Duodenal mucosa (tissue), 2 donors: ENCODE data around the gene LTBP1.

Experiments
- H3K27ac ChIP-seq: one replicate; pipeline ENCODE4 v1.7.0; 2013; ENCODE audit warnings: low read depth, low read length
- H3K27me3 ChIP-seq, 2 donors: one replicate each; pipeline ENCODE4 v1.7.0; 2013; ENCODE audit warnings: low read length in 2 of 2, control low read depth in 1 of 2; ENCODE audit not compliant: insufficient read depth in 2 of 2, control insufficient read depth in 1 of 2
- H3K36me3 ChIP-seq, 2 donors: one replicate each; pipeline ENCODE4 v1.7.0; 2013; ENCODE audit warnings: low read length in 2 of 2, control low read depth in 1 of 2; ENCODE audit not compliant: insufficient read depth in 2 of 2, control insufficient read depth in 1 of 2
- H3K4me1 ChIP-seq, 2 donors: one replicate each; pipeline ENCODE4 v1.7.0; 2013; ENCODE audit warnings: low read length in 2 of 2, control low read depth in 1 of 2; ENCODE audit not compliant: insufficient read depth in 2 of 2, control insufficient read depth in 1 of 2
- H3K4me3 ChIP-seq, 2 donors: one replicate each; pipeline ENCODE4 v1.7.0; 2013; ENCODE audit warnings: low read length in 2 of 2, low read depth in 1 of 2
- H3K9ac ChIP-seq, 2 donors: one replicate each; pipeline ENCODE4 v1.7.0; 2013; ENCODE audit warnings: low read length in 2 of 2, low read depth in 1 of 2
- H3K9me3 ChIP-seq, 2 donors: one replicate each; pipeline ENCODE4 v1.7.0; 2013; ENCODE audit warnings: low read length in 2 of 2, control low read depth in 1 of 2; ENCODE audit not compliant: control insufficient read depth in 1 of 2

LTBP1 gene

GRCh38 chr2:33019796-33020195 lies 73.0 kb downstream of the LTBP1 start:
- Histone ChIP-seq H3K27ac (no peak overlapping the region), H3K27me3 (no peaks in the 10 kb centered on the region), H3K4me1 (peaks cover 25% of the 10 kb centered on the region in 2 donors), H3K9me3 (no peaks in the 10 kb centered on the region), H3K9ac (no peak overlapping the region), H3K4me3 (no peak overlapping the region), H3K36me3 (no peaks in the 10 kb centered on the region)

GRCh38 chr2:33020883-33021282 lies 74.1 kb downstream of the LTBP1 start:
- Histone ChIP-seq H3K4me1 (peaks cover 16 to 17% of the 10 kb centered on the region in 2 donors), H3K4me3 (no peak overlapping the region), H3K9ac (no peak overlapping the region), H3K27me3 (no peaks in the 10 kb centered on the region), H3K27ac (no peak overlapping the region), H3K36me3 (no peaks in the 10 kb centered on the region), H3K9me3 (no peaks in the 10 kb centered on the region)

DNA sequence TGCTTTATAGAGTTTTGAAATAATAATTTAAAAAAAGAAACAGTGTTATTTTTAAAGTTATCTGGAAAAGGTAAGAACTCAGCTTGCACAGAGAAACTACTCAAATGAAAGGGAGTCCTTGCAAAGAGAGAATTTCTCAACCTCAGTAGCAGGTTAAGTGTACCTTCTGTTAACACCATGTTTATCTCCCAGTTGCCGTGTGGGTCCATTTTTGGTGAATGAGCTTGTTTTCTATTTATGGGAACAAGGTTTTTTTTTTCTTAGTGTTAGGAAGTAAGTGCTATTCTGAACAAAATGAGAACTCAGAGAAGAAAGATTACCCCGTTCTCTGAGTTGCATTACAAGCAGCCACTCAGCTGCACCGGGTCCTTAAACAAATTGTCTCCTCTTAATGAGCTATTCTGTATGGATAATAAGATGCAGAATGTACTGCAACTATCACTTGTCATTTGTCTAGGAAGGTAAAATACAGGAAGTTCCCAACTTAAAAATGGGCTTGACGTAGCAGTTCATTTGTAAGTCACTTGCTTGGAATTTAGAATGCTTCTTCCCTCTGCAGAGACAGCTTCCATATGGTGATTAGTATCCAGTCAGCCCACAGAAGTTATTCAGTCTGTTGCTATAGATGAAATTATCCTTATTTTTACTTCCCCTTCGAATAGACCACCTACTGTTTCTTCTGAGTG lies 74.9 kb downstream of the LTBP1 start:
- peaks cover 10 to 12% of the 10 kb centered on the region in 2 donors for H3K4me1 ChIP-seq
- H3K9me3 ChIP-seq: no peaks in the 10 kb centered on the region
- H3K4me3 ChIP-seq: no peak overlapping the region
- no peak overlapping the region for H3K27ac ChIP-seq
- no peaks in the 10 kb centered on the region for H3K27me3 ChIP-seq
- H3K36me3 ChIP-seq: no peaks in the 10 kb centered on the region
- no peak overlapping the region for H3K9ac ChIP-seq

GRCh38 chr2:33022395-33022985 lies 75.7 kb downstream of the LTBP1 start:
- peaks cover 10 to 12% of the 10 kb centered on the region in 2 donors for H3K4me1 ChIP-seq
- no peaks in the 10 kb centered on the region for H3K27me3 ChIP-seq
- no peak overlapping the region for H3K27ac ChIP-seq
- H3K9me3 ChIP-seq: no peaks in the 10 kb centered on the region
- H3K4me3 ChIP-seq: no peak overlapping the region
- H3K9ac ChIP-seq: no peak overlapping the region
- H3K36me3 ChIP-seq: no peaks in the 10 kb centered on the region

DNA sequence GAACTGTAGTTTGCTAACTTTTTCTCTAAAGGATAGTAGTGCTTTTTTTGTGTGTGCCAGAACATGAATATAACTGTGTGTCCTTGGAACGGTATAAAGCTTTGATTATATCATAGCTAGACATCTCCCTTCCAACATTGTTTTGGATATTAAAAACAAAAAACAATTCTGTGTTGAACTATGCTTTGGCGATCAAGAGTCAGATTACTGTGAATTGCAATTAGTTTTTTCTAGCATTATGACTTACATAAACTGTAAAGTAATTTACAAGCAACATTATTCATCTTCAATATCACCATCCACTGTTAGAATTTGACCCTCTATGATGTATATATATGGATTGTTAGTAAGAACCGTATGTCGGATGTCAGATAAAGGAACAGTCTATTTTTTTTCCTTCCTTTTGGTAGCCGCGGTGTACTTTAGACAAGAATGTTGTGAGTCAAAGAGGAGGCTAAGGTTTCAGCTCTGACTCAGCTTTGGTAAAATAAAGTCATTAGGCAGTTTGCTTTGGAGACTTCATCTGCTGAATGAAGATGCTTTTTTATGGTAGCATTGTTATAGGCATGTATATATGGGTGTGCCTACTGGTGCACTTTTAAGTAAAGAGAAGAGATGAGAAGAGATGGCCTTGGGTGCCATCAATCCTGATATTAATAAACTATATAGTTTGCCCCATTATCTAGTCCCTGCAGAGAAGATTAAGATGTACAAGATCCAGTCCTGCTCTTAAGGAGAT lies 76.4 kb downstream of the LTBP1 start:
- Histone ChIP-seq H3K4me1 (peaks cover 10 to 12% of the 10 kb centered on the region in 2 donors), H3K27me3 (no peaks in the 10 kb centered on the region), H3K9ac (no peak overlapping the region), H3K4me3 (no peak overlapping the region), H3K27ac (no peak overlapping the region), H3K36me3 (no peaks in the 10 kb centered on the region), H3K9me3 (no peaks in the 10 kb centered on the region)

DNA sequence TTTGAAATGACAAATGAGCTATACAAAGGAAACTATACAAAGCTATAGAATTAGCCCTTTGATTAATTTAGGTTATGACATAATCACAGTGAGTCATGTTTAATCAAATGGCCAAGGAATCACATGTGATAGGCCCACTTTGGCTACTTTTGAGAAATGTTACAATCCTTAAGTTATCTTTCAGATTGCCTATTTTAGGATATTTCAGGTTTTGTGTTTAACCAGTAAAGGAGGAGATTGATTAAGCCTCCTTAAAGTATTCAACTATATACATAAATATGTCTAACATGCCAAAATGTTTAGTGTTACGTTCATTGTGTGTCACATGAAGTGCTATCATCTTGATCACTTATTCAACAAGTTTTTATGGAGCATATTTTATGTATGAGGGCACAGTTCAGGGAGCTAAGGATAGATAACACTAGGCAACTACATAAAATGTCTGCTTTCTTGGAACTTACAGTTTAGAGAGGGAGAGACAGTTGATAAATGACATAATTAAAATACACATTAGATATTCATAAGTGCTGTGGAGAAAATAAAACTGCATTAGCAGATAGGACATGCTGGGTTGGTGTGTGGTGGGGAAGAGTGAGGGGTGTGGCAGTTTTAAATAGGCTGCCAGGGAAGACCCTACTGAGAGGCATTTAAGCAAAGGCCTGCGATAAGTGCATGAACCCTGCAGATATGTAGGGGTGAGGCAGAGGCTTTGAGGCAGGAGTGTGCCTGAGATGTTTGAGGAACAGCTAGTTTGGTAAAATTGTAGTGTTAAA lies 77.2 kb downstream of the LTBP1 start:
- no peak overlapping the region for H3K4me3 ChIP-seq
- H3K27me3 ChIP-seq: no peaks in the 10 kb centered on the region
- H3K27ac ChIP-seq: no peak overlapping the region
- peaks cover 10 to 12% of the 10 kb centered on the region in 2 donors for H3K4me1 ChIP-seq
- H3K9me3 ChIP-seq: no peaks in the 10 kb centered on the region
- no peak overlapping the region for H3K9ac ChIP-seq
- H3K36me3 ChIP-seq: no peaks in the 10 kb centered on the region

DNA sequence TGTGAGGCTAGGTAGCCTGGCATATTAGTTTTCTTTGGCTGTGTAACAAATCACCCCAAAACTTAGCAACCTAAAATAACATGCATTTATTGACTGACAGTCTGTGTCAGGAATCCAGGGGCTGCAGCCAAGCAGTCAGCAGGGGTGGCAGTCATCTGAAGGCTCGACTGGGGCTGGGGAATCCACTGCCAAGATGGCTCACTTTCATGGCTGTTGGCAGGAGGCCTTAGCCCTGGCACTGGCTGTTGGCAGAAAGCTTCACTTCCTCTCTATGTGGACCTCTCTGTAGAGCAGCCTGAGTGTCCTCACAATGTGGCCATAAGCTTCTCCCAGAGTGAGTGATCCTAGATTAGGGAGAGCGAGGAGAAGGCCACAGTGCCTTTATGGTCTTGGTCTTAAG lies 78.0 kb downstream of the LTBP1 start:
- no peak overlapping the region for H3K9ac ChIP-seq
- H3K9me3 ChIP-seq: no peaks in the 10 kb centered on the region
- H3K36me3 ChIP-seq: no peaks in the 10 kb centered on the region
- H3K27me3 ChIP-seq: no peaks in the 10 kb centered on the region
- no peak overlapping the region for H3K27ac ChIP-seq
- peaks cover 10 to 12% of the 10 kb centered on the region in 2 donors for H3K4me1 ChIP-seq
- no peak overlapping the region for H3K4me3 ChIP-seq

GRCh38 chr2:33029459-33029858 lies 82.7 kb downstream of the LTBP1 start:
- Histone ChIP-seq H3K9ac (no peak overlapping the region), H3K27me3 (no peaks in the 10 kb centered on the region), H3K4me1 (peaks cover 0 to 2% of the 10 kb centered on the region in 2 donors), H3K9me3 (no peaks in the 10 kb centered on the region), H3K36me3 (no peaks in the 10 kb centered on the region), H3K27ac (no peak overlapping the region), H3K4me3 (no peak overlapping the region)

DNA sequence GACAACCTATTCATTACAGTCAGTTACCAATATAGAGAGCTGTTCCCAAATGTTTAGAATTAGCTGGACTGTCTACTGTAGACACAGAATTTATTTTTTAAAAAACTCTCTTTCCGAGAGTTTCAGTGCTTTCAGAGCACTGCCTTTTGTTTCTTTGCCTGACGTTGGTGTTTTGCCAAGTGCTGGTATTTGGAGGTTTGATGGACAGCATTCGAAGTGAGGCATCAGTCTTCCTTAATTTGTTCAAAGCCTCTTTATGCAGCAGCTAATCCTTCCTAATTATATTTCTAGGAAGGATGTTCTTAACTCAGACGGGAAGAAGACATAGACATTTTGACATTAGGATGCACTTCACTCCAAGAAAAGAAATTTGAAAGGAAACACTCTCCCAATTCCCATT lies 83.2 kb downstream of the LTBP1 start:
- H3K9ac ChIP-seq: no peak overlapping the region
- no peaks in the 10 kb centered on the region for H3K4me1 ChIP-seq
- no peak overlapping the region for H3K4me3 ChIP-seq
- no peaks in the 10 kb centered on the region for H3K27me3 ChIP-seq
- no peaks in the 10 kb centered on the region for H3K36me3 ChIP-seq
- H3K9me3 ChIP-seq: no peaks in the 10 kb centered on the region
- H3K27ac ChIP-seq: no peak overlapping the region

- Histone ChIP-seq H3K27ac (no peak overlapping the region), H3K27me3 (no peaks in the 10 kb centered on the region), H3K9me3 (no peaks in the 10 kb centered on the region), H3K4me3 (no peak overlapping the region), H3K36me3 (no peaks in the 10 kb centered on the region), H3K4me1 (no peaks in the 10 kb centered on the region), H3K9ac (no peak overlapping the region)
Observed at GRCh38 chr2:33030326-33030725, 83.6 kb downstream of the LTBP1 start.
